GM12874 (cell line): ENCODE data around the gene LRRN1.

ENCODE experiments used
- TF ChIP-seq, protein P1 (sequence below): IDR thresholded peaks from 2 replicates; pipeline ENCODE4 v1.5.1; 2011; ENCODE audit warnings: low read depth, mild to moderate bottlenecking, control low read depth, low read length, moderate library complexity; ENCODE audit not compliant: insufficient read depth

LRRN1 gene

DNA sequence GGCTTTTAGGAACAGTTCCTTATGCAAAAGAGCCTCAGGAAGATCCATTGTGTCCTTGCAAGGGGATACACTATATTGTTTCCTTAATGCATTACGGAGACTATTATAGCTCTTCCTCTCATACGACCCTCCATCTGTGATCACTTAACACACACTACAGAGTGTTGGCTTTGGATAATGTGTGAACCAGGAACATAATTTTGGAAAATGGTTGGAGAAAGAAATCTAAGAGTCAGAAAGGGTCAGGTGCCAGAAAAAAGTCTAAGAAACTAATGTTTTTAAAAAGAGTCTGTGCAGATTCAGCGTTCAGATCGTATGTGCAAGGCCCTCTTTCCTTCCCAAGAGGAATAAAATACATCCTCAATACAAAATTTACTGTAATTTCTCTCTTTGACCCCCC is 27.3 kb downstream of the LRRN1 start:
- TF ChIP-seq, protein P1, sequence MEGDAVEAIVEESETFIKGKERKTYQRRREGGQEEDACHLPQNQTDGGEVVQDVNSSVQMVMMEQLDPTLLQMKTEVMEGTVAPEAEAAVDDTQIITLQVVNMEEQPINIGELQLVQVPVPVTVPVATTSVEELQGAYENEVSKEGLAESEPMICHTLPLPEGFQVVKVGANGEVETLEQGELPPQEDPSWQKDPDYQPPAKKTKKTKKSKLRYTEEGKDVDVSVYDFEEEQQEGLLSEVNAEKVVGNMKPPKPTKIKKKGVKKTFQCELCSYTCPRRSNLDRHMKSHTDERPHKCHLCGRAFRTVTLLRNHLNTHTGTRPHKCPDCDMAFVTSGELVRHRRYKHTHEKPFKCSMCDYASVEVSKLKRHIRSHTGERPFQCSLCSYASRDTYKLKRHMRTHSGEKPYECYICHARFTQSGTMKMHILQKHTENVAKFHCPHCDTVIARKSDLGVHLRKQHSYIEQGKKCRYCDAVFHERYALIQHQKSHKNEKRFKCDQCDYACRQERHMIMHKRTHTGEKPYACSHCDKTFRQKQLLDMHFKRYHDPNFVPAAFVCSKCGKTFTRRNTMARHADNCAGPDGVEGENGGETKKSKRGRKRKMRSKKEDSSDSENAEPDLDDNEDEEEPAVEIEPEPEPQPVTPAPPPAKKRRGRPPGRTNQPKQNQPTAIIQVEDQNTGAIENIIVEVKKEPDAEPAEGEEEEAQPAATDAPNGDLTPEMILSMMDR, result no peak

- TF ChIP-seq, protein P1, result no peak
Measured at GRCh38 chr3:3827111-3827510, 27.9 kb downstream of the LRRN1 start.

DNA sequence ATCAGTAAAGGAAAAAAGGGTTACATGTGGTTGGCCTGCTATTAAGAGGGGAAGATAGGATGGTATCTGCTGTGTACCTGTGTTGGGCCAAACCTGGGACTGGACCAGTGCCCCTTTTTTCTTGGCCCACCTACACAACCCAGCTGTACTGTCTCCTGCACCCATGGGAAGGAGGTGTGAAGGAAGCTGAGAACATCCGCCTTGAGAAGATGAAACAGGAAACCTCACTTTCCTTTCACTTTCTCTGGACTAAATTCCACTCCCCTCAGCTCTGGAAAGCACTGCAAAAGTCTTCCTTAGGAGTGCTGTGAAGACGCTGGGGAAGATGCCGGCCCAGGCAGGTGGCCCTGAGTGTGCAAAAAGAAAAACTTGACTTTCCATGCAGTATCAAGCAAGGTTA is 37.6 kb downstream of the LRRN1 start:
- TF ChIP-seq, protein P1, result no peak

GRCh38 chr3:3842356-3842755 is 43.1 kb downstream of the LRRN1 start:
- TF ChIP-seq, protein P1, result no peak

DNA sequence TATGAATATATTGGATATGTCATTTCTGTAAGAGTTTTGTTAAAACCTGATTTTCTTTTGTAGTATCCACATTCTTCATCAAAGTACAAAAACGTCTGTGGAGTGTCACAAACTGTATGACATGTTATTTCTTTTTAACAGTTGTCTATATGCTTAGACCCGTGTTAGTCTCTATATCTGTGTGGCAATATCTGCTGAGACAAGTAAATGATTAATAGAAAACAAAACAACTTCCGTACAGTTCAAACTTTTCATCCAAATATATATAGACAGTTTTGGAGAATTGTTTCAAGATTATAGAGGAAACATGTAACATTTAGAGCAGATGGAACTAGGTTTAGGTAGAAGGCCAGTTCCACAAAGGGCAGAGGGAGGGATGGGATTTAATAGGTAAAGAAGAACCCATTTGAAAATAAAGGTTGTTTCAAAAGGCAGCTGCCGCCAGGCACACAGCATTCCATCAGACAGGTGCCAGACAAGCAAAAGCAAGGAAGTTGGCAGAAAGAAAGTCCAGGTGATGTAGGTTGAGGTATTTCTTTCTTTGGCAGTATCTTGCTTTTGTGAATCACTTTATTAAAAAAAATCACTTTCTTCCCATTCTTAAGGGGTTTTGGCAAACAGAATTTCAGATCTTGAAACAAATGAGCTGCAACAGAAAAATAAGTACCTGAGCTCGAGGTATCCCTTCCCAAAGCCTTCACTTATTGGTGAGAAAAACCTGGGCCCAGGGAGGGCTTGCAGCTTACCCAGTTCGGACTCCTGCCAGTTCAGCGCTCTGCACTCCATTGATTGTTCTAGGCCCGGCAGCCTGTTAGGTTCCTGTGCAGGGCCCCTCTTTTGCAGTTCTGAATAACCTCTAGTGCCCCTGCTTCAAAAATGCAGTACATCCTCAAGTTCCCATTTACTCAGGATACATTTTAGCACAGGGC is 49.0 kb downstream of the LRRN1 start:
- TF ChIP-seq, protein P1, result no peak

DNA sequence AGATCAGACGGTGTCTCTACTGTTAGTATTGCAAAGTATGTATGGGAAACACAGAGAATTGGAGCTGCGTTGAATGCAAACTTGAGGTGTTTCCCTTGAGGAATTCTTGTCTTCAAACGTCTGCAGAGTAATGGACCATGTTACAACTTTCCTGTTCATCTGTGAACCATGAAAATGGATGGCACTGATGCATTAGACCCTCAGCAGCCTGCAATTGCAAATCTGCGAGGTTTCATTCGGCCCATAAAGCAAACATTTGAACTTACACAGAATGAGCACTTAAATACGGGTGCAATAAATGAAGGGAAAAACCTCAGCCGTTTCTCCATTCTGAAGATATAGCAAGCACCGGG is 49.7 kb downstream of the LRRN1 start:
- TF ChIP-seq, protein P1, result no peak

- TF ChIP-seq, protein P1, result no peak
Measured at GRCh38 chr3:3851621-3852323, 52.5 kb downstream of the LRRN1 start.
